Spinal cord (tissue), 10 donors: ENCODE results near the gene MAPKAPK3. TPM values are rescaled to one million over a fixed set of nuclear protein-coding genes. Genes with fewer than 3 reads are reported as not detected.
A peak's percentile ranks its signal among the peaks of the same experiment; 100 is the strongest.

ENCODE experiments used
- DNase-seq, 6 donors: peaks; one replicate each; pipeline versions ENCODE4 v3.0.0 to v3.0.0-alpha.2; 2013 to 2015; ENCODE audit warnings: low spot score in 6 of 6, low read depth in 4 of 6
- H3K27ac ChIP-seq: one replicate; pipeline ENCODE4 v1.5.1; 2013; ENCODE audit warnings: low read depth, low read length, control low read depth
- H3K27me3 ChIP-seq: one replicate; pipeline ENCODE4 v1.6.1; 2013; ENCODE audit warnings: low read length; ENCODE audit not compliant: control insufficient read depth, insufficient read depth
- H3K36me3 ChIP-seq: one replicate; pipeline ENCODE4 v1.6.1; 2013; ENCODE audit warnings: low read length; ENCODE audit not compliant: control insufficient read depth, insufficient read depth
- H3K4me1 ChIP-seq: one replicate; pipeline ENCODE4 v1.6.1; 2013; ENCODE audit warnings: low read length; ENCODE audit not compliant: control insufficient read depth, insufficient read depth
- H3K4me3 ChIP-seq: one replicate; pipeline ENCODE4 v1.5.1; 2013; ENCODE audit warnings: low read depth, low read length, control low read depth
- H3K9me3 ChIP-seq: one replicate; pipeline ENCODE4 v1.6.1; 2013; ENCODE audit warnings: low read length; ENCODE audit not compliant: control insufficient read depth, insufficient read depth
- WGBS: methylation state at CpG from one replicate; pipeline ENCODE4 v1.1.5; 2013; ENCODE audit warnings: missing lambda C conversion rate; ENCODE audit not compliant: insufficient coverage; 5-methylcytosine and 5-hydroxymethylcytosine counted together
- polyA plus RNA-seq, 2 donors: library from polyadenylated mRNA; unstranded; fragments of 120-200 nt; gene quantifications; one replicate each; pipeline ENCODE4 v1.2.1, GENCODE V29; 2013; ENCODE audit not compliant: insufficient read length in 2 of 2
- total RNA-seq, 2 donors: library from RNA; depleted of rRNA in 1 of 2; stranded (reverse); fragments of 120-200 nt in 1 of 2; fragments of >200 nt in 1 of 2; gene quantifications; one replicate each; pipeline versions ENCODE4 v1.2.3 to v1.2.4, GENCODE V29; 2013 to 2014
- donor health status: healthy.

The MAPKAPK3 gene
- total and polyA plus RNA-seq, 4 donors, result 12.4 to 24.4 (median 19.0) TPM

- peaks cover 15% of the 10 kb centered on the region for H3K36me3 ChIP-seq
- DNase-seq, result peak in 2 of 6 donors; percentile 73 to 89
- H3K4me1 ChIP-seq, result peaks cover 54% of the 10 kb centered on the region
- H3K27ac ChIP-seq, result no peak overlapping the region
- H3K4me3 ChIP-seq, result no peak overlapping the region
- WGBS, result 2% methylated on average over 3 of the region's 8 CpGs
- H3K27me3 ChIP-seq, result no peaks in the 10 kb centered on the region
- H3K9me3 ChIP-seq, result no peaks in the 10 kb centered on the region
Measured at GRCh38 chr3:50649451-50649931, 32.5 kb downstream of the MAPKAPK3 start.

GRCh38 chr3:50650018-50650417 lies 33.1 kb downstream of the MAPKAPK3 start:
- no peaks in the 10 kb centered on the region for H3K9me3 ChIP-seq
- H3K27me3 ChIP-seq, result no peaks in the 10 kb centered on the region
- no peak overlapping the region for H3K27ac ChIP-seq
- DNase-seq, result no peak
- H3K4me1 ChIP-seq, result peaks cover 54% of the 10 kb centered on the region
- no peak overlapping the region for H3K4me3 ChIP-seq
- no CpG with 5 or more reads among the region's 1 CpG for WGBS
- H3K36me3 ChIP-seq, result peaks cover 15% of the 10 kb centered on the region

GRCh38 chr3:50651445-50651844 lies 34.5 kb downstream of the MAPKAPK3 start:
- Histone ChIP-seq H3K9me3 (no peaks in the 10 kb centered on the region), H3K4me3 (no peak overlapping the region), H3K27ac (no peak overlapping the region), H3K27me3 (no peaks in the 10 kb centered on the region), H3K36me3 (peaks cover 7% of the 10 kb centered on the region), H3K4me1 (peaks cover 54% of the 10 kb centered on the region)
- WGBS, result 74% methylated on average over 8 of the region's 8 CpGs
- no peak for DNase-seq

GRCh38 chr3:50651920-50652529 lies 35.1 kb downstream of the MAPKAPK3 start:
- Histone ChIP-seq H3K9me3 (no peaks in the 10 kb centered on the region), H3K27ac (peak overlapping the region; percentile 48), H3K4me3 (no peak overlapping the region), H3K4me1 (peaks cover 54% of the 10 kb centered on the region), H3K27me3 (no peaks in the 10 kb centered on the region), H3K36me3 (peaks cover 1% of the 10 kb centered on the region)
- 24% methylated on average over 6 of the region's 7 CpGs for WGBS
- peak in 4 of 6 donors; percentile 60 to 92 (median 74) for DNase-seq

GRCh38 chr3:50652709-50653108 lies 35.8 kb downstream of the MAPKAPK3 start:
- 70% methylated on average over 2 of the region's 2 CpGs for WGBS
- no peak overlapping the region for H3K4me3 ChIP-seq
- no peak for DNase-seq
- no peaks in the 10 kb centered on the region for H3K9me3 ChIP-seq
- H3K4me1 ChIP-seq, result peaks cover 49% of the 10 kb centered on the region
- H3K27me3 ChIP-seq, result no peaks in the 10 kb centered on the region
- H3K36me3 ChIP-seq, result no peaks in the 10 kb centered on the region
- peak overlapping the region; percentile 48 for H3K27ac ChIP-seq

- Histone ChIP-seq H3K27me3 (no peaks in the 10 kb centered on the region), H3K4me1 (peaks cover 35% of the 10 kb centered on the region), H3K36me3 (no peaks in the 10 kb centered on the region), H3K9me3 (no peaks in the 10 kb centered on the region), H3K27ac (no peak overlapping the region), H3K4me3 (no peak overlapping the region)
- no peak for DNase-seq
- 89% methylated on average over 3 of the region's 3 CpGs for WGBS
Measured at GRCh38 chr3:50653937-50654595, 37.1 kb downstream of the MAPKAPK3 start.

GRCh38 chr3:50655009-50655830 lies 38.3 kb downstream of the MAPKAPK3 start:
- Histone ChIP-seq H3K9me3 (no peaks in the 10 kb centered on the region), H3K27ac (no peak overlapping the region), H3K36me3 (no peaks in the 10 kb centered on the region), H3K4me1 (peaks cover 24% of the 10 kb centered on the region), H3K4me3 (no peak overlapping the region), H3K27me3 (no peaks in the 10 kb centered on the region)
- DNase-seq, result no peak
- WGBS, result 93% methylated on average over 2 of the region's 3 CpGs

GRCh38 chr3:50656417-50657195 lies 39.7 kb downstream of the MAPKAPK3 start:
- no peak overlapping the region for H3K4me3 ChIP-seq
- peaks cover 14% of the 10 kb centered on the region for H3K4me1 ChIP-seq
- no peak overlapping the region for H3K27ac ChIP-seq
- no peak for DNase-seq
- H3K36me3 ChIP-seq, result no peaks in the 10 kb centered on the region
- no peaks in the 10 kb centered on the region for H3K9me3 ChIP-seq
- H3K27me3 ChIP-seq, result no peaks in the 10 kb centered on the region
- WGBS, result 81% methylated on average over 5 of the region's 8 CpGs

- no peak overlapping the region for H3K27ac ChIP-seq
- H3K27me3 ChIP-seq, result no peaks in the 10 kb centered on the region
- H3K9me3 ChIP-seq, result no peaks in the 10 kb centered on the region
- no peak overlapping the region for H3K4me3 ChIP-seq
- no peaks in the 10 kb centered on the region for H3K36me3 ChIP-seq
- H3K4me1 ChIP-seq, result peaks cover 6% of the 10 kb centered on the region
- DNase-seq, result no peak
- WGBS, result 100% methylated on average over 5 of the region's 5 CpGs
Measured at GRCh38 chr3:50657407-50657806, 40.5 kb downstream of the MAPKAPK3 start.
